Activated CD4-positive, alpha-beta T cell treated with anti-CD3 and anti-CD28 coated beads, Interleukin-10, Interleukin-2, amounts not matched to agents 100 ng/mL and 50 ng/mL, durations not matched to agents 16 hours and 8 hours (primary cell): ENCODE measurements around the gene MALL.
"Not testable (repeated sequence)": the region's sequence is repeated elsewhere in the genome, so short reads cannot be mapped to it uniquely, and the experiment has no call there.

ENCODE experiments used
- DNase-seq: peaks from one replicate; pipeline ENCODE4 v3.0.0-alpha.2; 2020

The MALL gene

DNA sequence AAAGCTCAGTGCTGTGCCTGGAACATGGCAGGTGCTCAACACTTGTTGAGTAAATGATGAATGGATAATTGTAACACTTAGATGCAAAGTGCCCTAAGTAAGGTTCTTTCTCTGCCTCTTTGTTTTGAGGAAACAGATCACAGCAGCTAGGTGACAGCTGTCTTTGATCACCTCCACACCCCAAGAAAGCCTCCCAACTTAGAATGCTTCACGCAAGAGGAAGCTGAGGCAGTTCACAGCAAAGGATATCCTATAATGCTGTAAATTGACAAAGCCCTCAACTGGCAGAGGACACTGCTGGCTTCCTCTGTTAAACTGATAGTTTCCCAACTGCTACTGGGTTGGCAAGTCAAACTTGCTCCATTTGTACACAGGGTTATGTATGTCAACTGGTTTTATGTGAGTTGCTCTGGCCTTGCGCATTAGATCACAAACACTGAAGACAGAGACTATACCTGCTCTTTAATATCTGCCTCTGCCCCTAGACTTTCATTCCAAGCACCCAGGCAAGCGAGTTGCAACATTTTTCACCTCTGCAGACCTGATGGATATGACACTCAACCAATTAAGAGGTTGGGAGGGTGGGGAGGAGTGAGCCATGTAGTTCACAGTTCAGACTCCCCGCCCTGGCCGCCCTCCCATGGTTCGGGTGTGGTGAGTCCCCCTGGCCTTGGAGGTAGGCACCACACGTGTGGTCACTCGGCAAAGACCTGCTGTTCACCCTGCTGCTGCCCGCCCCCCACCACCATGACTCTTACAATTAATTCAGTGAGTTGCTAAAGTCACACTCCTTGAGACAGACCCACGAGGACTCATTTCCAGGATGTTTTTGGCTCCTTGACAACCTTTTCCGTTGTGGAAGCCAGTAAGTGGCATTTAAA is 4.8 kb upstream of the MALL start:
- DNase-seq = no peak

DNA sequence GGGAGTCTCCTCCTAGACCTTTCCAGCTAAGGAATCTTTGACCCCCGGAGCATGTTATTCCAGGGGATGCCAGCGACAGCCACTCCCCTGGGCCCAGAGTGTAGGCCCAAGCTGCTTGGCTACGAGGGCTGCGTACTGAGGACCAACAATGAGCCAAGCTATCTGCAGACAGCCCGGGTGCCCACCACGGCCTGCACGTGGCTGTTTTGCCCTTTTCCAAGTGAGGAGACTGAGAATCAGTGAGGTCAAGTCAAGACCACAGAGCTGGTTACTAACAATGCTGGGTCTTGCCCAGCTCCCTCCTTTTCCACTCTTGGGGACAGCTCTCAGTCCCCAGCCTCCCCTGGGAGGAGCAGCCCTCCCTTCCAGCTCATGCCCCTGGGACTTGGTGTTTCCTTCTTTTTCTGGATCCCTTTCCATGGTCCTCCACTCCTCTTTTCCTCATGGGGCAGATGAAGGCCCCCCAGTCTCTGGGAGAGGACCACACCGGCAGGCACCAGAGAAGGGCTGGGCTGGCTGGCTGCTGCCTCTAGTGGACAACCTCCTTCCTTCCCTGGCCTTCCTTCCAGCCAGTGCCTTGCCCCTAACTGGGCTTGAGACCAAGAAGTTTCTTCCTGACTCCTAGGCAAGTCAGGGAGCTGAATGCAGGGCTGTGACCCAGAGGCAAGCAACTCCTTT is 550 bp upstream of the MALL start:
- DNase-seq = no peak

DNA sequence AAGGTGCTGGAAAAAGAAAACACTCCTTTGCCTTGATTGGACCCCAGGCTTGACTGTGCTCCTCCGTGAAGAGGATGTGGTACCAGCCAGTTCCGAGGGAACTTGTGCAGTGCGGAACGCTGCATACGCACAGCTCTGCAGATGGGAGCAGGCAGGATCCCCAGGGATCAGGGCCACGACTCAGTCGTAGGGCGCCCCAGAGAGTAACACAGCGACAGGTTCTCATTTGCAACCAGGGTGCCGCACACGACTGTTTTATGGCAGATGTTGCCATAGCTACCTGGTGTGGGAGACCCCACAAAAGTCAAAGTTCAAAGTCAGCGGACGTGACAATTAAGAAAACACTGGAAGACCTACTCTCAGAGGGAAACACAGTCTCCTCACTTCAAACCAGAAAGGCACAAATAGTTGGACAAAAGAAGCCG is 779 bp downstream of the MALL start:
- no peak for DNase-seq

DNA sequence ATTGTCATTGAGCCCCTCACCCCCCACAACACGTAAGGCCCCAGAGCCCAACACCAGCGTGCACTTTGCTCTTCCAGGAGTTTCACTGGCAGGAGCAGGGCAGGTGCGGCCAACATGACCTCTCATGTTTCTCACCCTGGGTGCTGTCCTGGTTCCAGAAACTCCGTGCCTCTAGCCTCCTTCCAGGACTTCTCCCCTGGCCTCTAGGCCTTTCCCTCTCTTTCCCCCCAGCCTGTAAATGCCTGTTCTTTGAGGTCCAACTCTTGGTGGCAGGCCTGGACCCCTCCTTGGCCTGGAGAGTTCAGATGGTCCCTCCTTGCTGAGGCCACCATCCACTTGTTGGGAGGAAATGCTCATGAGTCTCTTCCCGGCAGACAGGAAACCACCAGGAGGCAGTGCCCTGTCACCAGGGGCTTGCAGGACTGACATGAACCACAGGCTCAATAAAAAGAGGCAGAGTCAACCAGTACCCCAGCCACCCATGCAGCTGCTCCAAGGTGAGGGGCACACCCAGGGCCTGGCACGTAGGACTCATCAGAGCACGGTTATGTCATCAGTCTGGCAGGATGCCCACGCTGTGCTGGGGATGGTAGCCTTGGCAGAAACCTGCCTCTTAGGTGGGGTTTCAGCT is 1.5 kb downstream of the MALL start:
- DNase-seq = peak; percentile 20

DNA sequence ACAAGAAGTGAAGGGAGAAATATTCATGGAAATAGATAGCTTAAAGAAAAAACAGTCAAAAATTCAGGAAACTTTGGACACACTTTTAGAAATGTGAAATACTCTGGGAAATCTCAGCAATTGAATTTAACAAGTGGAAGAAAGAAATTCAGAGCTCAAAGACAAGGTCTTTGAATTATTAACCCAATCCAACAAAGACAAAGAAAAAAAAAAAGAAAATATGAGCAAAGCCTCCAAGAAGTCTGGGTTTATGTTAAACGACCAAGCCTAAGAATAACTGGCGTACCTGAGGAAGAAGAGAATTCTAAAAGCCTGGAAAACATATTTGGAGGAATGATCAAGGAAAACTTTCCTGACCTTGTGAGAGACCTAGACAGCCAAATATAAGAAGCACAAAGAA is 7.3 kb downstream of the MALL start:
- not testable (repeated sequence) for DNase-seq

DNA sequence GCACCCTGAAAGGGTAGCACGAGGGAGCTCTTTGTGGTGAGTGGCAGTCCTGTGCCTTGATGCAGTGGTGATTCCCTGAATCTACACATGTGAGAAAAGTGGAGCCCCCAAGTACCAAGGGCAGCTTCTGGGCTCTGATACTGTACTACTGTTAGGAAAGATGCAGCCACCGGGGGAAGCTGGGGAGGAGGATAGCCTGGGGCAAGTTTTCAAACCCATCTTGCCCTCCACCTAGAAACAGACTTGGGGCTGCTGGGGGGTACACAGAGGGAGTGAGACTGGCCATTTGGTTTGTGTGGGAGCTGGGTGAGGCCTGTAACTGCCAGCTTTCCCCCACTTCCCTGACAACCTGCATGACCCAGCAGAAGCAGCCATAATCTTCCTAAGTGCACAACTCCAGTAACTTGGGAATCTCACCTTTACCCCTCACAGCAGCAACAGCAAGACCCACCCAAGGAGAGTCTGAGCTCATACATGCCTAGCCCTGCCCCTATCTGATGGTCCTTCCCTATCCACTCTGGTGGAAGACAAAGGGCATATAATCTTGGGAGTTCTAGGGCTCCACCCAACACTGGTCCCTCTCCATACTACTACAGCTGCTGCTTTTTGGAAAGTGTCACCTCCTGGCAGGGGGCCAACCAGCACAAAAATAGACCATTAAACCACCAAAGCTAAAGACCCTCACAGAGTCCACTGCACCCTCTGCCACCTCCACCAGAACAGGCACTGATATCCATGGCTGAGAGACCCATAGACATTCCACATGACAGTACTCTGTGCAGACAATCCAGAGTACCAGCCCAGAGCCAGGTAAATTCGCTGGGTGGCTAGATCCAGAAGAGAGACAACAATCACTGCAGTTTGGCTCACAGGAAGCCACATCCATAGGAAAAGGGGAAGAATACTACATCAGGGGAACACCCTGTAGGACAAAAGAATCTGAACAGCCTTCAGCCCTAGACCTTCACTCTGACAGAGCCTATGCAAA is 8.2 kb downstream of the MALL start:
- DNase-seq = no peak

DNA sequence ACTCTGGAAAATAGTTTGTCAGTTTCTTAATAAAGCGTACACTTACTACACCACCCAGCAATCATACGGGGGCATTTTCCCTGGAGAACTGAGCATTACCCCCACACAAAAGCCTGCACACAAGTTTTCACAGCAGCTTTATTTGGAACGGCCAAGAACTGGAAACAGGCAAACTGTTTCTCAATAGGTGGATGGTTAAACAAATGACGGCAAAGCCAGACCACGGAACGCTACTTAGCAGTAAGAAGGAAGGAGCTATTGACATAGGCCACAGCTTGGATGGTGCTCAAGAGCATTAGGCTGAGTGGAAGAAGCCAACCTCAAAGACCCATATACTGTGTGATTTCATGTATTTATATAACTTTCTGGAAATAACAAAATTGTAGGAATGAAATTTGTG is 9.0 kb downstream of the MALL start:
- no peak for DNase-seq

DNA sequence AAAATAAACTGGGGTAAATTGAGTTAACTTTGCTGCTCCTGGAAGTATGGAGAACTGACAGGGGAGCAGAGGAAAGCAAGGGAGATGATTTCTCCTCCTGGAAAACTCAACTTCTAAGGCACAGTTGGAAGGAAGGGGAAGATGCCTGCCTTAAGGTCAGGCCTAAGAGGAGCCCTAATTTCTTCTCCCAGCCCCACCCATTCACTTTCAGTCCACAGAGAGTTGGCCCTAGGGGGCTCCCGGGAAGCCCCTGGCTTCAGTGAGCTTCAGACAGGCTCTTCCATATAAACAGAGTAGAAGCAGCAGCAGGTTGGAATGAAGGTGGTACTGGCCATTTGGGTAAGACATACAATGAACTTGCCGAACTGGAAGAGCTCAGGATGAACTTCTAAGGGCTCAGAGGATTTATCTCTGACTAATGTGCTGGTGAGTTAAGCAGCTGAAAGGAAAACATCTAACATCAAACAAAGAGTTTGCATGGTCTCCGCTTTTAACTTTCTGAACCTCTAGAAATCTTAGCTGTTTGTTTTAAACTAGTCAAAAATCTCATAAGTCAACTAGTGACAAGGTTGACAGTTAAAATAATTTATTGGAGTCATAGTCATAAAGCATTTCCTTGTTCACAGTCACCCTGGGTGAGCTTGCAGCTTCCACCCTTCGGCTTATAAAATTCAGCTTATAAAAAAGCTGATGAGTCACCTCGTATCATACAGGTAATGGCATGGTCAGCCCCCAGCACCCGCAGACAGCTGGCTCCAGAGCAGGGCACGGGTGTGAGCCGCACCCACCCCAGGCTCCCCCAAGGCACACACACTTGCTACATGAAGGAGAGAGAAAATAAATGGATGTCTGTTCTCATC is 9.8 kb downstream of the MALL start:
- no peak for DNase-seq

DNA sequence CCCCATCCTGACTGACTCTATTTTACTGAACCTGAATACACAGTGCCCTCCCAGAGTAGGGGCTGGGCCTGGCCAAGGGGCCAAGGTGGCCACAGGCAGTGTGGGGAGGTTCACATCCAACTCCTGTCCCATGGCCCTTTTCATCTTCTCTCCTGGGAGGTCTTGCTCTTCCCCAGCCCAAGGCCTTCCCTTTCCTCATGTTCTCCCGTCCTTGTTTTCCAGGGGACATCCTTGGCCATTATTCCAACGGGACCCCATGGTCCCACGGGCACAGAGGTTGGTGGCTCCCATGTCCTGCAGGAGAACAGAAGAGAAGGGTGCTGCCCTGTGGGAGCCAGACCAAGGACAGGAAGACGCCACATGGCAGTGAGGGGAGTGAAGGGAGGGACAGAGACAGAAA is 10.4 kb downstream of the MALL start:
- DNase-seq = no peak

DNA sequence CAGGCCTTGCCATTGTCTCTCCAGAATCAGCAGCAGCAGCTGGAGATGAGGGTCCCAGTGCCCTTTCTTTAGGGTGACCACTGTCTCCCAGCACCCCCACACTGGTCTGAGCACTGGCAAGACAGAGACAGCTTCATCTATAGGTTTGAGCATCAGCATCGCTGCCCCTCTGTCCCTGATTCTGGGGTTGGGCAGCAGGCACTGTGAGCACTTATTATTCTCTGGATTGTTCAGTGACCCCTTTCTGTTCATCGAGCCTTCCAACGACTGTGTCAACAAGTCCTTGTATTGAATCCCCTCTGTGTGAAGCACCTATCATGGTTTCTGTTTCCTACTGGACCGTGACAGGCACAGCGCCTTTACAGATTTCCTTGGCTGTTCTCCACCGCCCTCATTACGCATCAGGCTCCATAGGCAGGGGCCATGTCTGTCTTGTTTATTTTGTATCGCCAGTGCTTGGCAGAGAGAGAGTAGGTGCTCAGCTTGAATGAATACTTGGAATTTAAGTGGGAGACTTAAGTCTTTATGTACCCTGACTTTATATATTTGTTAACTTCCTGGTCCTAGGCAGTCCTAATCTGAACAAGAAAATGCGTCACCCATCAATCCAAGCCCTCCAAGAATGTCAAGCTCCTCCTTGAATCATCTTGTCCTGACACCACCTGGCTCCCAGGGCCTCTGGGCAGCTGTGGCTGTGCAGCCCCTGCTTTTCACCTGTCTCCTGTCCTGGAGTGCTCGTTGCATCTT is 11.4 kb downstream of the MALL start:
- no peak for DNase-seq

DNA sequence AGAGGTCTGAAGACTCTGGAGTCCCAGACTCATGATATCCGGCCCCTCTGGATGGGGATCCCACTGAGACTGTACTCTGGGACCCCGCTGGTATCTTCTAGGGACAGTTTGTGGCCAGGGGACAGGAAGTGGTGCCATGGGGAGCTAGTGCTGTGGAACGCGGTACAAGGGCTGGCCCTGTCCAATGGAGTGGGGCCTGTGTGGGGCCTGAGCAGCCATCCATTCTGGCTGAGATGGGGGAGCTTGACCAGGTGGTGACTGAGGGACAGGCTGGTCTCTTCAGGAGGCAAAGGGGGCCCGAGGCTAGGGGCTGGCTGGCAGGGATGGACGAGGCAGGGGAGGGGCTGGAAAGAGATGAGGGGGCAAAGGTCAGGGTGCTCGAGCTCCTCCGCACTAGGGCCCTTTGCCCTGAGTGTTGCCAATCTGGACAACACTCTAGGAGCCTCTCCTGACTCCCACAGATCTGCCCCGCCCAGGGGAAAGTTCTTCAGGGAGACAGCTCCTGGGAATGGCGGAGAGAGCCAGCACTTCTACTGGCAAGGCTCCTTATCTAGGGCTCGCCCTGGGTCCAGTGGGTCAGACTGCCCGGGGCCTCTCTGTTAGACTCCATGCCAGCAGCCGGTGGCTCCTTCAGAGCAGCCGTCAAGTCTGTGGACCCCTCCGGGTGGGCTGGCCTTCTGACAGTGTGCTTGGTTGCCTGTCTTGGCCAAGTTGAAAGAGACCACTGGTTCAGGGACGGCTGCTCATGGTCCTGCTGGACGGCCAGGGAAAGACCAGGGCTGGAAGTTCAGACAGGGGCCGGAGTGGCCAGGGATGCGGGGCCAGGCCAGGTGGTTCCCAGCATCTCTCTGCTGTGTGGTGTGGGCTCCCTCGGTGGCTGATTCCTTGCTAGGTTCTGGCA is 12.3 kb downstream of the MALL start:
- DNase-seq = no peak

DNA sequence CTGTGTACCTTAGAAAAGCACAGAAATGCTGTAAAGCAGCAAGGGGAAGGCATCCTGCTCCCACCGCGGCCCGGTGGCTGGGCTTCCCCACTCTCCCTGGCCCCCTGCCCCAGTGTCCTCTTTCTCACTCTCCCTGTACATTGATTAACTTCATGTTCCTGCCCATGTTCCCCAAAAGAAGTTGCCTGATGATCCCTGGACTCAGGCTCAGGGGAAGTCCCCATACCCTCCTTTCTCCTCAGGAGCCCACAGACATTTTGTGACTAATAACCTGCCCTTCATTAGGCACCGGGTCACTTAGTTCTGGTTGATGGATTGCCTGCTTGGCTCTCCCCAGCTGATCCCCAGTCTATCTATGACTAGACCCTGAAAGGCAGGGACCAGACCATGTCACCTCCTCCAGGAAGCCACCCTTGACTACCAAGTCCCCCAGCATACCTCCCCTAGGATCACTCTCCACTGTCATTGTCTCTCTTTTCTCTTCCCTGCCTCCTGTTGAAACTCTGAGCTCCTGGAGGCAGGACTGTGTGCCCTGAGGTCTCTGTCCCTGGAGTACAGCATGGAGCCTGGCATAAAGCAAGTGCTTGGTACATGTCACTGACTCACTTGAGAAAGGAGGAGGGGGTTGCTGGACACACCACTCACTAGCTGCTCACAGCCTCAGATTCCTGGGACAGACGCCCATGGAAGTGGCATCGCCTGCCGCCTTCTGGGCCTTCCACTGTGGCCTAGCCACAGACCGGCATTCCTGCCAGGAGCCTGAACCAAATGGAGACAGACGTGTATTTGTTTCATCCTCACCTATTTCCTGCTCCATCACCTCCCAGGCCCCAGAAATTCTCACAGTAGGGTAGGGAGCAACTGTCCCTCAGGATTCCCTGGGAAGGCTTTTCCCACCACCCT is 13.5 kb downstream of the MALL start:
- DNase-seq = no peak

DNA sequence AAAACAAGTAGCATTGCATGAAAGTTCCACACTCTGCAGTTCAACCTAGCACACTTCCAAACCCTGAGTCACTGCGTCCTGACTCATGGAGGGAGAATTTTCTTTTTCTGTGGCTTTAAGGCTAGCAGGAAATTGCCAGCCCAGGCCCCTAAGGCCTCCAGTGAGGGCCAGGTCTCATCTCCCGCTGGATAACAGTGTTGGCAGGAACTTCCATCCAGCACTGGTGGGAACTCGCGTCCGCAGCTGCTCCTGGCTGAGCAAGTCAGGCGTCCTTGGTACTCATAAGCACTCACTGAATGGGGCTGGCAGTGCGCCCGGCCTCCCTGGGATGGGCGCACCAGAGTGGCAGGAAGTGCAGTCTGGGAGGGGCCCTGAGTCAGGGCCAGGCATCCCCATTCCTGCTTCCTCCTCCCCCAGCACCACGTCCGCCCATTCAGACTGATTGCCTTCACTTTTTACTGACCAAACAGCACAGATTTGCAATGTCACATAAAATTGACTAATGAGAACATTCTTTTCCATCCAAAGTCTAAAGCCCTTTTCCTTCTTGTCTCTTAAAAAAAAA is 14.3 kb downstream of the MALL start:
- peak; percentile 7 for DNase-seq

DNA sequence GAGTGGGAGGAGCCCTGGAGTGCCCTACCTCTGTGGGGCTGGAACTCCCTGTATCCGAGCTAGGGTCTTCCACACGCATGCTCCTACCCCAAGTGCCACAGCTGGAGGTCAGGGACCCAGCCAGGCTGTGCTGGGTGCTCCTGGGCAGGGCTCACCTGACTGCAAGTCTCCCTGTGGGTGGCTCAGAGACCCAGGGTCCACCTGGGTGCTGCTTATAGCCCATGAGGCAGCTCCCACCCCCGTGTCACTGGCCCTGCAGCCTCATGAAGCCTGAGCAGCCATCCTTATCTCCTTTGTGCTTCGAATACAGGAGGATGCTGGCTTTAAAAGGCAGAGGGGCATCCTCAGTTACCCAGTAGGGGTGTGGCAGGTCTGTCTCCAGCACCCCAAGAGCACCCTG is 14.7 kb downstream of the MALL start:
- not testable (repeated sequence) for DNase-seq

DNA sequence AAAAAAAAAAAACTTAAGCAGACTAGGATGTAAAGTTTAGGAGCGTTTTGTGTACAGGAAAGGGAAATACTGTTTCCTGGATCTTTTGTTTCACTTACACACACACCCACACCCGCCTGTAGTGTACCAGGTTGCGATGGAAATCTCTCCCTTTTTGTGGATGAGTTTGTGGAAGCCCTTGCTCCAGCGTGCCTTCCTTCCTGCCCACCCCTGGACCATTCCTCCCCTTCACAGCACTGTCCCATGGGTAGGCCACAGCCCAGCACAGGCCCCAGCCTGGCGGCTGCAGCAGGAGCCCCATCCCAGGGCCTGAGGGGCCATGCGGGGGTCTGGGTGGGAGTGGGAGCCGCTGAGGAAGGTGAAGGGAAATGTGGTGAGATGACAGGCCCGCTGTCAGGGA is 15.1 kb downstream of the MALL start:
- no peak for DNase-seq

DNA sequence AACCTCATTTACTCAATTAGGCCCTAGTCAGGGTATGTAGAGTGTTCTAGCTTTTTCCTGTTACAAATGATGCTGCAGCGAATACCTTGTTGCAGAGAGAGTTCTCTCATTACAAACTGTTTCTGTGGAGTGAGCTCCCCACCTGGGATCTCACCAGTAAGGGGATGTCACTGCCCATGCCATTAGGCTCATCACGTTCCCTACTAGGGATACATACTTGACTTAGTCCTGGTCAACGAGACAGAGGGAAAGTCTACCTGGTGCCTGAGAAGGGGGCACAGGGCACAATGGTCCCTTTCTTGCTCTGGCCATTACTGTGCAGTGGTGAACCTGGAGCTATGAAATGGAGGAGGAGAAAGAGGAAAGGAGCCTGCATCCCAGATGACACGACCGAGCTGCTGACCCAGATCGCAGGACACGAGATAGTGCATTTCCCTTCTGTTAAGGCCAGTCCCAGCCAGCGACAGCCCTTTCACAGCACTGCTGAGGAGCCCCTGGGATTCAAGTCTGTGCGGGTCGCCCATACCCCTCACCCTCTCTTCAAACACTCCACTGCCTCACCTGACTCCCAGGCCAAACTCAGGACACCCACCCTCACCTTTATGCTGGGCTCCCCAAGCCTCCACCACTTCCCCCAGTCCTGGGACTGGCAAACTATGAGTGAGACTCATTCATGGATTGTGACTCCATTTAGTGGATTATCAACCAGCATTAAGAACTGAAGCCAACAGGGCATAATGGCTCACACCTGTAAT is 16.0 kb downstream of the MALL start:
- DNase-seq = no peak

DNA sequence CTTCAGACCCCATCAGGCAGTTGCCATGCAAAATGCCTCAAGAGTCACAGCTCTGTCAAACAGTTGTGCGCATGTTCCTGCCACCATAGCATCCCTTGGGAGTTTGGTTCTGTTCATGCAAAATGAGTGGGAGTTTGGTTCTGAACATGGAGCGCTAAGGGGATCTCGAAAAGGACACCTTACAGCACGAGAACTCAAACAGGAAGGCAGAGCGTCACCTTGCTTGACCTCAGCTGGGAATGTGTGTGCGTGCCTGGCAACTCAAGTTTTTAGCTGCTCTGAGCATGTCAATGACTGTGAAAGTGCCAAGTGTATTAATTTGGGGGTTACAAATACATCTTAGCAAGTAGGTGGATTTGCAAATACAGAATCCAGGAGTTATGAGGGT is 16.6 kb downstream of the MALL start:
- no peak for DNase-seq
